ENCODE results near the gene BZW1. TPM values are rescaled to one million over a fixed set of nuclear protein-coding genes. Genes with fewer than 3 reads are reported as not detected.

BZW1 gene
- total RNA-seq, 1 donor, result 590 TPM

- peak overlapping the region; percentile 91 for H3K27ac ChIP-seq (ENCODE audit: low read depth, low read length)
- DNase-seq (ENCODE audit: insufficient read length, low spot score, missing footprints), result peak; percentile 73
- TF ChIP-seq CTCF (IDR thresholded peaks at IDR 0.05; ENCODE audit: extremely low read depth, low read depth, low read length), result no peak
- H3K4me1 ChIP-seq (ENCODE audit: insufficient read depth, low read length), result peaks cover 41% of the 10 kb centered on the region
- H3K79me2 ChIP-seq (ENCODE audit: insufficient read depth, low read length), result peaks cover 30% of the 10 kb centered on the region
- peaks cover 24% of the 10 kb centered on the region for H4K20me1 ChIP-seq (ENCODE audit: insufficient read depth, low read length)
- peak overlapping the region; percentile 79 for H3K4me3 ChIP-seq (ENCODE audit: insufficient read depth, low read length)
- H3K27me3 ChIP-seq (ENCODE audit: insufficient read depth, low read length), result no peaks in the 10 kb centered on the region
- peaks cover 13% of the 10 kb centered on the region for H3K36me3 ChIP-seq (ENCODE audit: insufficient read depth, low read length)
- H2AFZ ChIP-seq (ENCODE audit: low read length), result peak overlapping the region; percentile 66
- H3K9me3 ChIP-seq (ENCODE audit: low read depth, low read length), result no peaks in the 10 kb centered on the region
- H3K4me2 ChIP-seq (ENCODE audit: insufficient read depth, low read length), result peak overlapping the region; percentile 99
Measured at GRCh38 chr2:200809506-200810251, 2.0 kb upstream of the BZW1 start.

GRCh38 chr2:200810252-200810997 is 1.3 kb upstream of the BZW1 start:
- no peak for TF ChIP-seq CTCF (IDR thresholded peaks at IDR 0.05; ENCODE audit: extremely low read depth, low read depth, low read length)
- peaks cover 37% of the 10 kb centered on the region for H3K79me2 ChIP-seq (ENCODE audit: insufficient read depth, low read length)
- no peaks in the 10 kb centered on the region for H3K27me3 ChIP-seq (ENCODE audit: insufficient read depth, low read length)
- peaks cover 30% of the 10 kb centered on the region for H4K20me1 ChIP-seq (ENCODE audit: insufficient read depth, low read length)
- peak overlapping the region; percentile 79 for H3K4me3 ChIP-seq (ENCODE audit: insufficient read depth, low read length)
- H2AFZ ChIP-seq (ENCODE audit: low read length), result peak overlapping the region; percentile 78
- H3K9me3 ChIP-seq (ENCODE audit: low read depth, low read length), result no peaks in the 10 kb centered on the region
- H3K4me1 ChIP-seq (ENCODE audit: insufficient read depth, low read length), result peaks cover 44% of the 10 kb centered on the region
- peak overlapping the region; percentile 99 for H3K4me2 ChIP-seq (ENCODE audit: insufficient read depth, low read length)
- H3K27ac ChIP-seq (ENCODE audit: low read depth, low read length), result peak overlapping the region; percentile 91
- H3K36me3 ChIP-seq (ENCODE audit: insufficient read depth, low read length), result peaks cover 21% of the 10 kb centered on the region
- DNase-seq (ENCODE audit: insufficient read length, low spot score, missing footprints), result peak; percentile 89

GRCh38 chr2:200810998-200811332 is 745 bp upstream of the BZW1 start:
- no peak for DNase-seq (ENCODE audit: insufficient read length, low spot score, missing footprints)
- peaks cover 34% of the 10 kb centered on the region for H4K20me1 ChIP-seq (ENCODE audit: insufficient read depth, low read length)
- peaks cover 44% of the 10 kb centered on the region for H3K4me1 ChIP-seq (ENCODE audit: insufficient read depth, low read length)
- H3K79me2 ChIP-seq (ENCODE audit: insufficient read depth, low read length), result peaks cover 43% of the 10 kb centered on the region
- H3K36me3 ChIP-seq (ENCODE audit: insufficient read depth, low read length), result peaks cover 26% of the 10 kb centered on the region
- TF ChIP-seq CTCF (IDR thresholded peaks at IDR 0.05; ENCODE audit: extremely low read depth, low read depth, low read length), result no peak
- H3K27me3 ChIP-seq (ENCODE audit: insufficient read depth, low read length), result no peaks in the 10 kb centered on the region
- H2AFZ ChIP-seq (ENCODE audit: low read length), result peak overlapping the region; percentile 78
- H3K27ac ChIP-seq (ENCODE audit: low read depth, low read length), result peak overlapping the region; percentile 91
- peak overlapping the region; percentile 99 for H3K4me2 ChIP-seq (ENCODE audit: insufficient read depth, low read length)
- H3K4me3 ChIP-seq (ENCODE audit: insufficient read depth, low read length), result peak overlapping the region; percentile 79
- H3K9me3 ChIP-seq (ENCODE audit: low read depth, low read length), result no peaks in the 10 kb centered on the region

All from osteoblast (primary cell).